NCI-H524 (cell line): Measurements from ENCODE around the gene EVL.
"Not testable (repeated sequence)": the region's sequence is repeated elsewhere in the genome, so short reads cannot be mapped to it uniquely, and the experiment has no call there.

ENCODE experiments used
- DNase-seq, 2 experiments: peaks; one replicate each; lab custom pipeline; 2025; lab: John Stamatoyannopoulos, UW

The EVL gene

GRCh38 chr14:100146531-100147091 is 81.4 kb downstream of the EVL start:
- DNase-seq: no peak

- peak; percentile 33 to 61 for DNase-seq
These were observed 82.0 kb downstream of the EVL start for GRCh38 chr14:100147181-100147631.

GRCh38 chr14:100147691-100148464 is 82.7 kb downstream of the EVL start:
- no peak for DNase-seq

GRCh38 chr14:100148837-100149731 is 83.9 kb downstream of the EVL start:
- DNase-seq: no peak

- DNase-seq: peak; percentile 27 to 36
These were observed 84.8 kb downstream of the EVL start for GRCh38 chr14:100149851-100150611.

GRCh38 chr14:100150932-100151587 is 85.8 kb downstream of the EVL start:
- no peak for DNase-seq

GRCh38 chr14:100152091-100152490 is 86.9 kb downstream of the EVL start:
- DNase-seq: no peak

GRCh38 chr14:100153560-100153959 is 88.3 kb downstream of the EVL start:
- no peak for DNase-seq

GRCh38 chr14:100155049-100155621 is 89.9 kb downstream of the EVL start:
- DNase-seq: peak; percentile 22 to 59

GRCh38 chr14:100155756-100156616 is 90.8 kb downstream of the EVL start:
- no peak for DNase-seq

GRCh38 chr14:100156776-100157175 is 91.6 kb downstream of the EVL start:
- DNase-seq: no peak

GRCh38 chr14:100157548-100158232 is 92.5 kb downstream of the EVL start:
- not testable (repeated sequence) for DNase-seq

- peak in 1 of 2 experiments; percentile 47 for DNase-seq
These were observed 93.4 kb downstream of the EVL start for GRCh38 chr14:100158566-100159093.

GRCh38 chr14:100159094-100159864 is 94.1 kb downstream of the EVL start, which contains the start of gene DEGS2:
Gene DEGS2 (minus strand): TSS chr14:100159645. CDS start chr14:100159587, 58 bp downstream.
- DNase-seq: peak; percentile 27 to 58

GRCh38 chr14:100159865-100160533 is 94.8 kb downstream of the EVL start:
- no peak for DNase-seq

- no peak for DNase-seq
These were observed 95.3 kb downstream of the EVL start for GRCh38 chr14:100160534-100160916.

GRCh38 chr14:100165376-100165775 is 100.2 kb downstream of the EVL start:
- DNase-seq: no peak
